ENCODE results near the gene MLN.

GRCh38 chr6:33784787-33785186, 19.0 kb downstream of the MLN start:
- TF ChIP-seq POLR2A (IDR thresholded peaks at IDR 0.05) (no peak), CTCF (IDR thresholded peaks at IDR 0.05 in 8 of 11, conservative IDR thresholded peaks at IDR 0.05 in 3 of 11) (no peak)
